IMR-90 (cell line): ENCODE results near the gene COL18A1.

Source experiments
- BHLHE40 ChIP-seq: fragments of 150-350 bp; IDR thresholded peaks from 2 replicates; pipeline ENCODE4 v1.6.1; 2016; ENCODE audit warnings: mild to moderate bottlenecking, low read depth, low read length
- CTCF ChIP-seq: conservative IDR thresholded peaks from 2 replicates; pipeline ENCODE4 v1.5.1; 2012; ENCODE audit warnings: mild to moderate bottlenecking, low read depth, low read length, improper control_type of control experiment
- ELK1 ChIP-seq: fragments of 150-350 bp; IDR thresholded peaks from 2 replicates; pipeline ENCODE4 v1.6.1; 2016; ENCODE audit warnings: low read depth, mild to moderate bottlenecking, low read length, moderate library complexity, borderline replicate concordance
- MAZ ChIP-seq: IDR thresholded peaks from 2 replicates; pipeline ENCODE4 v1.6.1; 2012; ENCODE audit warnings: low read depth, mild to moderate bottlenecking, low read length, improper control_type of control experiment, moderate library complexity, borderline replicate concordance
- MXI1 ChIP-seq: IDR thresholded peaks from 2 replicates; pipeline ENCODE4 v1.6.1; 2012; ENCODE audit warnings: low read depth, mild to moderate bottlenecking, low read length, moderate library complexity, borderline replicate concordance
- POLR2A ChIP-seq: IDR thresholded peaks from 2 replicates; pipeline ENCODE4 v1.6.1; 2012; ENCODE audit warnings: mild to moderate bottlenecking, low read depth, low read length
- RAD21 ChIP-seq: IDR thresholded peaks from 2 replicates; pipeline ENCODE4 v1.6.1; 2012; ENCODE audit warnings: low read length, improper control_type of control experiment
- RCOR1 ChIP-seq: IDR thresholded peaks from 2 replicates; pipeline ENCODE4 v1.6.1; 2012; ENCODE audit warnings: mild to moderate bottlenecking, low read length, improper control_type of control experiment; ENCODE audit not compliant: insufficient replicate concordance
- RFX5 ChIP-seq: IDR thresholded peaks from 2 replicates; pipeline ENCODE4 v1.8.0; 2012; ENCODE audit warnings: low read depth, mild to moderate bottlenecking, low read length, moderate library complexity
- USF2 ChIP-seq: fragments of 150-350 bp; IDR thresholded peaks from 2 replicates; pipeline ENCODE4 v1.6.1; 2017; ENCODE audit warnings: mild to moderate bottlenecking, antibody characterized with exemption, low read length, low read depth

GRCh38 chr21:45562402-45562801 is 157.4 kb downstream of the COL18A1 start:
- TF ChIP-seq RAD21 (no peak), CTCF (no peak), RFX5 (no peak), POLR2A (no peak), USF2 (no peak), MAZ (no peak), ELK1 (no peak), RCOR1 (no peak), MXI1 (no peak), BHLHE40 (no peak)
